GM13977 (cell line): ENCODE measurements around the gene COL4A1.

Source experiments
- DNase-seq: peaks from one replicate; pipeline ENCODE4 v3.0.0; 2012; ENCODE audit warnings: low spot score
- CTCF ChIP-seq: IDR thresholded peaks from 2 replicates; pipeline ENCODE4 v1.5.1; 2012; ENCODE audit warnings: mild to moderate bottlenecking, control low read depth; ENCODE audit not compliant: insufficient read depth; ENCODE audit errors: extremely low read depth, missing control alignments
- in situ Hi-C: fragments of 300-500 bp; cut with MboI; formaldehyde crosslinking; loops from one replicate; pipeline ENCODE4 v1.12.0; 2022; ENCODE audit warnings: low sequenced_read_pairs, low pct_unique_long_range_greater_than_20kb, mixed read lengths, inconsistent platforms; ENCODE audit not compliant: unreplicated experiment

COL4A1 gene

GRCh38 chr13:110132225-110132982, 174.6 kb downstream of the COL4A1 start:
- no peak for TF ChIP-seq CTCF
- no peak for DNase-seq
- in situ Hi-C loops = no loop called here

GRCh38 chr13:110131424-110131823, 175.5 kb downstream of the COL4A1 start:
- TF ChIP-seq CTCF = no peak
- in situ Hi-C loops = no loop called here
- DNase-seq = no peak

GRCh38 chr13:110130431-110130830, 176.5 kb downstream of the COL4A1 start:
- no peak for TF ChIP-seq CTCF
- in situ Hi-C loops = no loop called here
- DNase-seq = no peak

GRCh38 chr13:110129539-110130186, 177.3 kb downstream of the COL4A1 start:
- no peak for DNase-seq
- no peak for TF ChIP-seq CTCF
- in situ Hi-C loops = no loop called here

GRCh38 chr13:110129076-110129475, 177.9 kb downstream of the COL4A1 start:
- in situ Hi-C loops = no loop called here
- DNase-seq = no peak

GRCh38 chr13:110128546-110128945, 178.4 kb downstream of the COL4A1 start:
- no peak for DNase-seq

More at GRCh38 chr13:110129076-110129475, 177.9 kb downstream of the COL4A1 start:
- no peak for TF ChIP-seq CTCF

More at GRCh38 chr13:110128546-110128945, 178.4 kb downstream of the COL4A1 start:
- in situ Hi-C loops = no loop called here
- TF ChIP-seq CTCF = no peak
